Endothelial cell (in vitro differentiated cells): Measurements from ENCODE around the gene FRMD4A. TPM values are rescaled to one million over a fixed set of nuclear protein-coding genes. Genes with fewer than 3 reads are reported as not detected.

ENCODE experiments used
- DNase-seq: peaks from one replicate; pipeline ENCODE4 v3.0.0; 2021; ENCODE audit warnings: low spot score
- H3K27ac Mint-ChIP-seq: one replicate; pipeline ENCODE4 v1.8.0; 2021; ENCODE audit warnings: mixed read lengths, inconsistent platforms; ENCODE audit not compliant: unreplicated experiment
- H3K27me3 Mint-ChIP-seq: one replicate; pipeline ENCODE4 v1.8.0; 2021; ENCODE audit warnings: mild to moderate bottlenecking, moderate library complexity, mixed read lengths, inconsistent platforms; ENCODE audit not compliant: unreplicated experiment
- H3K36me3 Mint-ChIP-seq: one replicate; pipeline ENCODE4 v1.8.0; 2021; ENCODE audit warnings: mild to moderate bottlenecking, low read depth, mixed read lengths, inconsistent platforms; ENCODE audit not compliant: unreplicated experiment
- H3K4me1 Mint-ChIP-seq: one replicate; pipeline ENCODE4 v1.8.0; 2021; ENCODE audit warnings: mild to moderate bottlenecking, mixed read lengths, inconsistent platforms; ENCODE audit not compliant: unreplicated experiment
- H3K4me3 Mint-ChIP-seq: one replicate; pipeline ENCODE4 v1.8.0; 2021; ENCODE audit warnings: mild to moderate bottlenecking, mixed read lengths, inconsistent platforms; ENCODE audit not compliant: unreplicated experiment
- H3K9me3 Mint-ChIP-seq: one replicate; pipeline ENCODE4 v1.8.0; 2021; ENCODE audit warnings: mixed read lengths, inconsistent platforms; ENCODE audit not compliant: unreplicated experiment
- CTCF ChIP-seq: fragments of 200-600 bp; sonication (generic); IDR thresholded peaks from one replicate; pipeline ENCODE4 v1.5.0; 2021; ENCODE audit warnings: antibody characterized with exemption; ENCODE audit not compliant: unreplicated experiment
- total RNA-seq: library from RNA; stranded (reverse); fragmentation: NEBNext Ultra II Directional; extraction: Animal tissue kit (Norgen Biotek cat#: 25700); gene quantifications from one replicate; pipeline ENCODE4 v1.2.1, GENCODE V29; 2021; ENCODE audit not compliant: unreplicated experiment

The FRMD4A gene
- total RNA-seq, 1 donor from 2014 or later: 68.9 TPM

- Mint-ChIP-seq H3K9me3 (no peaks in the 10 kb centered on the region), H3K4me3 (no peak overlapping the region), H3K27me3 (peaks cover 1% of the 10 kb centered on the region), H3K36me3 (no peaks in the 10 kb centered on the region), H3K27ac (no peak overlapping the region), H3K4me1 (peaks cover 5% of the 10 kb centered on the region)
- TF ChIP-seq CTCF: no peak
- DNase-seq: no peak
Measured at GRCh38 chr10:13916384-13916947, 414.3 kb downstream of the FRMD4A start.

DNA sequence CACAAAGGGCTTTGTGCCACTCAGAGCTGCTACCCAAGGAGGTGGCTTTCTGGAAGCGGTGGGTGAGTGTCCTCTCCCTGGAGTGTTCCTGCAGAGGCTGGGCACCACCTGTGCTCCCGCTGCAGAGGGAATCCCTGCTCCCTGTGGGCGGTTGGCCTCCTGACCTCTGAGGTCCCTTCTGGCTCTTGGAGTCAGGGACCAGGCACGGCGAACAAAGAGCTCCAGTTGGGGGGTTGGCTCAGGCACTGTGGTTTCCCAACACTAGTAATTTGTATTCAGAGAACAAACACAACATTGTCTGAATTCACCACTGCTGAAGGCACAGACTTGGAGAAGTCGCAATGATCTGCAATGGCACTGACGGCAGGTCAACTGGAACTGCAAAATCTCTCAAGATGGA, 415.0 kb downstream of the FRMD4A start:
- Mint-ChIP-seq H3K4me1 (peaks cover 5% of the 10 kb centered on the region), H3K9me3 (no peaks in the 10 kb centered on the region), H3K27me3 (peaks cover 1% of the 10 kb centered on the region), H3K4me3 (no peak overlapping the region), H3K36me3 (no peaks in the 10 kb centered on the region), H3K27ac (no peak overlapping the region)
- DNase-seq: no peak
- no peak for TF ChIP-seq CTCF

DNA sequence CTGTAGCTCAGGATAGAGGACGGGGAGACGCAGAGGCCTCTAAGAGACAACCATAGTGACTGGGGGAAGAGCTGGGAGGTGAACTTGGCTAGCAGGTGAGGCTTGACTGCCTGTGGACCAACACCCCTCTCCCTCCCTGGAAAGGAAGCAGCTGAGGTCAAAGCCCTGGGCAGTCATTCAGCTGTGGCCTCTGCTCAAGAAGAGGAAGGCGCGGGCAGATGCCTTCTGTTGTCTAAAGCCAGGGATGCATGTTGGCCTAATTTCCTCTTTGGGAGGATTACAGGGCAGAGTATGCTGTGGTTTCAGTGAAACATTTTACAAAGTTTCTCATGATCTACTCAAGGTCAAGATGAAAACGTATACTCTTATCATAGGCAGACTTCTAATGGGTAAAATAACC, 416.8 kb downstream of the FRMD4A start:
- DNase-seq: no peak
- H3K4me1 Mint-ChIP-seq: peaks cover 5% of the 10 kb centered on the region
- peaks cover 3% of the 10 kb centered on the region for H3K36me3 Mint-ChIP-seq
- H3K27me3 Mint-ChIP-seq: peaks cover 1% of the 10 kb centered on the region
- H3K27ac Mint-ChIP-seq: no peak overlapping the region
- TF ChIP-seq CTCF: no peak
- H3K4me3 Mint-ChIP-seq: no peak overlapping the region
- H3K9me3 Mint-ChIP-seq: no peaks in the 10 kb centered on the region

GRCh38 chr10:13911821-13912520, 418.8 kb downstream of the FRMD4A start:
- Mint-ChIP-seq H3K27ac (no peak overlapping the region), H3K27me3 (peaks cover 3% of the 10 kb centered on the region), H3K36me3 (peaks cover 6% of the 10 kb centered on the region), H3K4me3 (no peak overlapping the region), H3K4me1 (peaks cover 5% of the 10 kb centered on the region), H3K9me3 (no peaks in the 10 kb centered on the region)
- no peak for DNase-seq
- TF ChIP-seq CTCF: no peak

GRCh38 chr10:13909516-13910258, 421.0 kb downstream of the FRMD4A start:
- DNase-seq: no peak
- peaks cover 3% of the 10 kb centered on the region for H3K27me3 Mint-ChIP-seq
- H3K27ac Mint-ChIP-seq: no peak overlapping the region
- no peak overlapping the region for H3K4me3 Mint-ChIP-seq
- H3K9me3 Mint-ChIP-seq: no peaks in the 10 kb centered on the region
- no peak for TF ChIP-seq CTCF
- peaks cover 7% of the 10 kb centered on the region for H3K4me1 Mint-ChIP-seq
- peaks cover 6% of the 10 kb centered on the region for H3K36me3 Mint-ChIP-seq
